GM12878 (cell line): ENCODE data around the gene PCDHB16. TPM values are rescaled to one million over a fixed set of nuclear protein-coding genes. Genes with fewer than 3 reads are reported as not detected.
"Not testable (repeated sequence)": the region's sequence is repeated elsewhere in the genome, so short reads cannot be mapped to it uniquely, and the experiment has no call there.

Source experiments
- ATAC-seq: fragments of 200-7000 bp; cut with Tn5 transposase; 3 replicates; pipeline ENCODE4 v1.9.1; 2020; ENCODE audit warnings: mild to moderate bottlenecking, moderate library complexity
- BruUV-seq: library from RNA; stranded (reverse); fragments of 400-500 nt; replicated peaks from 2 replicates; lab custom pipeline; 2021; lab: Mats Ljungman, UMichigan
- CTCF ChIA-PET: fragments of 300-600 bp; sonication (Branson Sonifier 250); formaldehyde crosslinking; extraction: SDS; loops from one replicate; lab custom pipeline; 2021; ENCODE audit warnings: inconsistent platforms; lab: Yijun Ruan, JAX
- POLR2A ChIA-PET: fragments of 350-600 bp; formaldehyde crosslinking; extraction: SDS; loops from one replicate; lab custom pipeline; 2021; ENCODE audit warnings: inconsistent platforms; lab: Charles Lee
- RAD21 ChIA-PET: fragments of 300-600 bp; sonication (Branson Sonifier 250); formaldehyde crosslinking; loops from one replicate; lab custom pipeline; 2023; ENCODE audit warnings: antibody characterized with exemption; ENCODE audit not compliant: unreplicated experiment; lab: Charles Lee
- SMC1A ChIA-PET: fragments of 300-600 bp; sonication (Branson Sonifier 250); formaldehyde crosslinking; loops from one replicate; lab custom pipeline; 2023; ENCODE audit not compliant: unreplicated experiment, uncharacterized antibody; lab: Charles Lee
- DNase-seq: peaks from one replicate; pipeline ENCODE4 v3.0.0-alpha.2; 2011; ENCODE audit warnings: low read depth, low spot score
- FAIRE-seq: peaks from 3 replicates; lab custom pipeline; 2011; peaks lifted over from hg19 to GRCh38; lab: Jason Lieb, UNC
- H2AFZ ChIP-seq: 2 replicates; pipeline ENCODE4 v1.6.0; 2011; ENCODE audit warnings: low read depth, low read length, control low read depth; ENCODE audit not compliant: control insufficient read depth
- H3K27ac ChIP-seq: 2 replicates; pipeline ENCODE4 v1.5.1; 2011; ENCODE audit warnings: control low read depth; ENCODE audit not compliant: control insufficient read depth, insufficient read depth
- H3K27me3 ChIP-seq, 2 experiments: replicated peaks in 1 of 2; 2 replicates each; pipeline versions ENCODE4 v1.6.0 to v1.6.1; 2011; ENCODE audit warnings: low read length in 1 of 2; ENCODE audit not compliant: control insufficient read depth in 2 of 2, insufficient read depth in 2 of 2
- H3K36me3 ChIP-seq, 2 experiments: 2 replicates each; pipeline ENCODE4 v1.5.1; 2011; ENCODE audit warnings: low read length in 1 of 2; ENCODE audit not compliant: control insufficient read depth in 2 of 2, insufficient read depth in 2 of 2
- H3K4me1 ChIP-seq: 2 replicates; pipeline ENCODE4 v1.6.1; 2011; ENCODE audit warnings: mild to moderate bottlenecking, low read length, moderate library complexity, mixed read lengths; ENCODE audit not compliant: control insufficient read depth, insufficient read depth
- H3K4me2 ChIP-seq: 2 replicates; pipeline ENCODE4 v1.6.0; 2011; ENCODE audit warnings: control low read depth; ENCODE audit not compliant: control insufficient read depth, insufficient read depth
- H3K4me3 ChIP-seq: fragments of 200-600 bp; sonication (generic); 2 replicates; pipeline ENCODE4 v1.5.1; 2016
- H3K79me2 ChIP-seq: 2 replicates; pipeline ENCODE4 v1.6.0; 2011; ENCODE audit warnings: low read length; ENCODE audit not compliant: control insufficient read depth, insufficient read depth
- H3K9ac ChIP-seq: 2 replicates; pipeline ENCODE4 v1.8.0; 2011; ENCODE audit warnings: low read length, control low read depth, mixed read lengths; ENCODE audit not compliant: control insufficient read depth, insufficient read depth
- H3K9me3 ChIP-seq: replicated peaks from 3 replicates; pipeline ENCODE4 v1.5.1; 2011; ENCODE audit warnings: mild to moderate bottlenecking, low read length; ENCODE audit not compliant: control insufficient read depth, insufficient read depth
- H4K20me1 ChIP-seq: 2 replicates; pipeline ENCODE4 v1.6.0; 2011; ENCODE audit not compliant: control insufficient read depth, insufficient read depth
- WGBS: methylation state at CpG from one replicate; pipeline ENCODE4 v1.1.6; 2016; ENCODE audit warnings: low lambda C conversion rate; ENCODE audit not compliant: insufficient replicate concordance, insufficient coverage; ENCODE audit errors: missing lambda C conversion rate; 5-methylcytosine and 5-hydroxymethylcytosine counted together
- in situ Hi-C: fragments of 300-500 bp; cut with MboI; formaldehyde crosslinking; loops from 9 replicates; pipeline ENCODE4 v1.14.3; 2018; ENCODE audit warnings: mixed read lengths
- intact Hi-C: fragments of 100-400 bp; cut with micrococcal nuclease; formaldehyde crosslinking; loops from one replicate; pipeline ENCODE4 v1.14.2; 2022; ENCODE audit not compliant: unreplicated experiment
- polyA plus RNA-seq, 11 experiments: library from polyadenylated mRNA; depleted of rRNA in 4 of 11; unstranded in 6 of 11; stranded (reverse) in 5 of 11; fragments of >200 nt; fragmentation: Nextera tagmentation in 4 of 11; fragmentation: Illumina TruSeq in 1 of 11; extraction: Ambion mirVana in 4 of 11; extraction: Trizol in 1 of 11; gene quantifications; 1 replicate in 1 of 11; 2 replicates in 10 of 11; pipeline versions ENCODE4 v1.2.1 to v1.2.3, GENCODE V29; 2011 to 2016; ENCODE audit warnings: inconsistent platforms in 2 of 11, missing spikeins in 2 of 11, low read depth in 1 of 11
- total RNA-seq, 4 experiments: library from RNA; depleted of rRNA in 3 of 4; stranded (reverse); fragments of >200 nt in 3 of 4; fragmentation: Illumina TruSeq in 1 of 4; extraction: Trizol in 1 of 4; gene quantifications; 2 replicates each; pipeline versions ENCODE4 v1.2.1 to v1.2.3, GENCODE V29; 2013 to 2021

The PCDHB16 gene
- total and polyA plus RNA-seq, 10 of the 15 experiments (the other 5 are each of a cell fraction or from before 2014, with no cell fraction given): 0.01 TPM; not detected in 9

DNA sequence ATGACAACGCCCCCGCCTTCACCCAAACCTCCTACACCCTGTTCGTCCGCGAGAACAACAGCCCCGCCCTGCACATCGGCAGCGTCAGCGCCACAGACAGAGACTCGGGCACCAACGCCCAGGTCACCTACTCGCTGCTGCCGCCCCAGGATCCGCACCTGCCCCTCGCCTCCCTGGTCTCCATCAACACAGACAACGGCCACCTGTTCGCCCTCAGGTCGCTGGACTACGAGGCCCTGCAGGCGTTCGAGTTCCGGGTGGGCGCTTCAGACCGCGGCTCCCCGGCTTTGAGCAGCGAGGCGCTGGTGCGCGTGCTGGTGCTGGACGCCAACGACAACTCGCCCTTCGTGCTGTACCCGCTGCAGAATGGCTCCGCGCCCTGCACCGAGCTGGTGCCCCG is 2.8 kb upstream of the PCDHB16 start:
- FAIRE-seq, H3K27ac ChIP-seq, H2AFZ ChIP-seq, H3K4me2 ChIP-seq, intact Hi-C loops, H3K36me3 ChIP-seq, SMC1A ChIA-PET, H3K9me3 ChIP-seq, H3K4me1 ChIP-seq, H4K20me1 ChIP-seq, DNase-seq, ATAC-seq, H3K27me3 ChIP-seq, POLR2A ChIA-PET, CTCF ChIA-PET, H3K9ac ChIP-seq, H3K4me3 ChIP-seq, BruUV-seq, H3K79me2 ChIP-seq, RAD21 ChIA-PET: not testable (repeated sequence)
- WGBS: 65% methylated on average over 18 of the region's 39 CpGs
- in situ Hi-C loops: loop anchor here (5.0 kb wide), 1 partner anchor 33 kb away; the partner anchor contains the start of gene PCDHB13

DNA sequence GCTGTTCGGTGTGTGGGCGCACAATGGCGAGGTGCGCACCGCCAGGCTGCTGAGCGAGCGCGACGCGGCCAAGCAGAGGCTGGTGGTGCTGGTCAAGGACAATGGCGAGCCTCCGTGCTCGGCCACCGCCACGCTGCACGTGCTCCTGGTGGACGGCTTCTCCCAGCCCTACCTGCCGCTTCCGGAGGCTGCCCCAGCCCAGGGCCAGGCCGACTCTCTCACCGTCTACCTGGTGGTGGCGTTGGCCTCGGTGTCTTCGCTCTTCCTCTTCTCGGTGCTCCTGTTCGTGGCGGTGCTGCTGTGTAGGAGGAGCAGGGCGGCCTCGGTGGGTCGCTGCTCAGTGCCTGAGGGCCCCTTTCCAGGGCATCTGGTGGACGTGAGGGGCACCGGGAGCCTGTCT is 2.3 kb upstream of the PCDHB16 start:
- BruUV-seq, H3K36me3 ChIP-seq, H3K9ac ChIP-seq, H3K4me3 ChIP-seq, H3K4me1 ChIP-seq, H2AFZ ChIP-seq, H3K4me2 ChIP-seq, DNase-seq, SMC1A ChIA-PET, H3K27me3 ChIP-seq, H4K20me1 ChIP-seq, H3K27ac ChIP-seq, RAD21 ChIA-PET, H3K79me2 ChIP-seq, FAIRE-seq, ATAC-seq, CTCF ChIA-PET, H3K9me3 ChIP-seq, POLR2A ChIA-PET: not testable (repeated sequence)
- intact Hi-C loops (loop anchor here (10.0 kb wide), 1 partner anchor 385 kb away; no protein-coding TSS in a partner anchor), in situ Hi-C loops (loop anchor here (5.0 kb wide), 1 partner anchor 32 kb away; the partner anchor contains the start of gene PCDHB13)
- WGBS: 71% methylated on average over 26 of the region's 32 CpGs
